HG03045 (cell line): ENCODE measurements around the gene CFAP20.

Experiments used
- ATAC-seq: cut with Tn5 transposase; IDR thresholded peaks from one replicate; pipeline ENCODE4 v1.9.1; 2021; ENCODE audit warnings: mild to moderate bottlenecking, moderate library complexity; ENCODE audit not compliant: unreplicated experiment

Gene CFAP20

GRCh38 chr16:58129097-58129936 is at the start of gene CFAP20:
CFAP20 (minus strand) TSS chr16:58129381; CDS start chr16:58129115, 266 bp downstream.
- ATAC-seq, result peak; percentile 92

GRCh38 chr16:58177353-58177710 is 48.2 kb upstream of the CFAP20 start:
- ATAC-seq, result no peak

GRCh38 chr16:58176608-58177352 is 47.6 kb upstream of the CFAP20 start:
- ATAC-seq, result no peak

- ATAC-seq, result no peak
Measured at GRCh38 chr16:58170223-58170622, 41.0 kb upstream of the CFAP20 start.

- no peak for ATAC-seq
Measured at GRCh38 chr16:58160855-58161254, 31.7 kb upstream of the CFAP20 start.

GRCh38 chr16:58158725-58159124 is 29.5 kb upstream of the CFAP20 start:
- no peak for ATAC-seq

GRCh38 chr16:58157951-58158540 is 28.9 kb upstream of the CFAP20 start:
- no peak for ATAC-seq

GRCh38 chr16:58157239-58157638 is 28.1 kb upstream of the CFAP20 start:
- ATAC-seq, result no peak

- no peak for ATAC-seq
Measured at GRCh38 chr16:58155839-58156238, 26.7 kb upstream of the CFAP20 start.

GRCh38 chr16:58154345-58154744 is 25.2 kb upstream of the CFAP20 start:
- ATAC-seq, result no peak

GRCh38 chr16:58152246-58152868 is 23.2 kb upstream of the CFAP20 start:
- ATAC-seq, result no peak

- no peak for ATAC-seq
Measured at GRCh38 chr16:58148526-58148925, 19.3 kb upstream of the CFAP20 start.

GRCh38 chr16:58148099-58148498 is 18.9 kb upstream of the CFAP20 start:
- no peak for ATAC-seq

- ATAC-seq, result no peak
Measured at GRCh38 chr16:58138852-58139251, 9.7 kb upstream of the CFAP20 start.

- no peak for ATAC-seq
Measured at GRCh38 chr16:58137581-58137980, 8.4 kb upstream of the CFAP20 start.

GRCh38 chr16:58128711-58129096 is 477 bp downstream of the CFAP20 start:
- ATAC-seq, result peak; percentile 2

- no peak for ATAC-seq
Measured at GRCh38 chr16:58128181-58128631, 975 bp downstream of the CFAP20 start.

GRCh38 chr16:58127634-58128033 is 1.5 kb downstream of the CFAP20 start:
- ATAC-seq, result no peak

- ATAC-seq, result no peak
Measured at GRCh38 chr16:58127033-58127556, 2.1 kb downstream of the CFAP20 start.

GRCh38 chr16:58126451-58126961 is 2.7 kb downstream of the CFAP20 start:
- ATAC-seq, result no peak
